HepG2 (cell line): ENCODE data around the gene PPAN. TPM values are rescaled to one million over a fixed set of nuclear protein-coding genes. Genes with fewer than 3 reads are reported as not detected.

ENCODE experiments used
- ATAC-seq: fragments of 200-7000 bp; cut with Tn5 transposase; 3 replicates; pipeline ENCODE4 v1.9.1; 2020; ENCODE audit warnings: mild to moderate bottlenecking, moderate library complexity
- BruUV-seq: library from RNA; stranded (reverse); fragments of 400-500 nt; replicated peaks from 2 replicates; lab custom pipeline; 2021; lab: Mats Ljungman, UMichigan
- CTCF ChIA-PET: fragments of 300-600 bp; formaldehyde crosslinking; extraction: SDS; loops from one replicate; lab custom pipeline; 2021; ENCODE audit warnings: low total read pairs, inconsistent platforms, low intra/inter-chr PET ratio; lab: Yijun Ruan, JAX
- POLR2A ChIA-PET: fragments of 350-600 bp; sonication (Branson Sonifier 250); formaldehyde crosslinking; loops from one replicate; lab custom pipeline; 2020; ENCODE audit warnings: antibody characterized with exemption, inconsistent platforms; lab: Yijun Ruan, JAX
- DNase-seq: peaks from one replicate; pipeline ENCODE4 v3.0.0-alpha.2; 2015; ENCODE audit warnings: low spot score
- FAIRE-seq: peaks from 3 replicates; lab custom pipeline; 2011; peaks lifted over from hg19 to GRCh38; lab: Jason Lieb, UNC
- H2AFZ ChIP-seq: one replicate; pipeline ENCODE4 v1.6.1; 2011; ENCODE audit warnings: low read length, inconsistent platforms
- H3K27ac ChIP-seq: fragments of 300-600 bp; 3 replicates; pipeline ENCODE4 v1.8.0; 2011; ENCODE audit warnings: mixed run types, mild to moderate bottlenecking, mixed read lengths, low read length, inconsistent platforms; ENCODE audit not compliant: insufficient read depth; ENCODE audit errors: extremely low read length
- H3K27me3 ChIP-seq, 2 experiments: fragments of 200-600 bp in 1 of 2; 2 replicates in 1 of 2; 3 replicates in 1 of 2; pipeline versions ENCODE4 v1.6.0 to v1.8.0; 2011; ENCODE audit warnings: low read length in 2 of 2, mild to moderate bottlenecking in 2 of 2, moderate library complexity in 2 of 2, inconsistent platforms in 1 of 2; ENCODE audit not compliant: insufficient read depth in 2 of 2, control insufficient read depth in 1 of 2
- H3K36me3 ChIP-seq, 2 experiments: fragments of 200-600 bp in 1 of 2; replicated peaks in 1 of 2; 2 replicates in 1 of 2; 3 replicates in 1 of 2; pipeline versions ENCODE4 v1.5.1 to v1.8.0; 2011; ENCODE audit warnings: low read length in 2 of 2, inconsistent platforms in 1 of 2; ENCODE audit not compliant: insufficient read depth in 2 of 2, control insufficient read depth in 1 of 2
- H3K4me1 ChIP-seq: 2 replicates; pipeline ENCODE4 v1.5.1; 2012; ENCODE audit warnings: low read length, inconsistent platforms; ENCODE audit not compliant: insufficient read depth
- H3K4me2 ChIP-seq: 2 replicates; pipeline ENCODE4 v1.6.0; 2011; ENCODE audit warnings: low read depth, low read length, inconsistent platforms
- H3K4me3 ChIP-seq, 3 experiments: fragments of 200-600 bp in 1 of 3; sonication (generic), shearing (Covaris generic) in 1 of 3; replicated peaks in 1 of 3; 2 replicates each; pipeline ENCODE4 v1.5.1; 2011 to 2016; ENCODE audit warnings: low read length in 3 of 3, inconsistent platforms in 2 of 3, low read depth in 2 of 3, mild to moderate bottlenecking in 2 of 3, control low read depth in 1 of 3, mixed read lengths in 1 of 3; ENCODE audit not compliant: insufficient read depth in 1 of 3
- H3K79me2 ChIP-seq: one replicate; pipeline ENCODE4 v1.6.1; 2011; ENCODE audit warnings: low read length, inconsistent platforms; ENCODE audit not compliant: insufficient read depth
- H3K9ac ChIP-seq: 2 replicates; pipeline ENCODE4 v1.6.0; 2011; ENCODE audit warnings: mild to moderate bottlenecking, low read depth, low read length, inconsistent platforms; ENCODE audit not compliant: insufficient read depth
- H3K9me3 ChIP-seq: 2 replicates; pipeline ENCODE4 v1.5.1; 2012; ENCODE audit warnings: mild to moderate bottlenecking, low read length
- H4K20me1 ChIP-seq: 2 replicates; pipeline ENCODE4 v1.6.0; 2011; ENCODE audit warnings: inconsistent platforms, mild to moderate bottlenecking, low read length, moderate library complexity; ENCODE audit not compliant: insufficient read depth
- NKX3-1 ChIP-seq: sonication (generic); formaldehyde crosslinking; IDR thresholded peaks from 2 replicates; pipeline ENCODE4 v1.5.0; 2020; ENCODE audit warnings: missing genetic modification reagents
- TOPORS ChIP-seq: sonication (generic); formaldehyde crosslinking; IDR thresholded peaks from 2 replicates; pipeline ENCODE4 v1.8.0; 2023; ENCODE audit warnings: mild to moderate bottlenecking, missing genetic modification reagents
- WGBS: methylation state at CpG from one replicate; pipeline ENCODE4 v1.1.6; 2017; ENCODE audit warnings: low lambda C conversion rate; 5-methylcytosine and 5-hydroxymethylcytosine counted together
- in situ Hi-C: cut with HindIII; loops from 2 replicates; pipeline ENCODE4 v1.10.0; 2017; ENCODE audit warnings: low pct_unique_long_range_greater_than_20kb; ENCODE audit not compliant: extremely low pct_ligation_motif_present
- intact Hi-C: fragments of 100-400 bp; cut with micrococcal nuclease; formaldehyde crosslinking; loops from one replicate; pipeline ENCODE4 v1.10.0; 2022; ENCODE audit not compliant: unreplicated experiment
- polyA plus RNA-seq, 8 experiments: library from polyadenylated mRNA; depleted of rRNA in 3 of 8; stranded (reverse) in 7 of 8; unstranded in 1 of 8; fragments of >200 nt; fragmentation: Illumina TruSeq in 4 of 8; extraction: Trizol in 4 of 8; gene quantifications; 2 replicates each; pipeline versions ENCODE4 v1.2.1 to v1.2.3, GENCODE V29; 2011 to 2016; ENCODE audit warnings: low read depth in 4 of 8, missing spikeins in 1 of 8, mixed read lengths in 1 of 8; ENCODE audit not compliant: insufficient read depth in 1 of 8
- total RNA-seq, 5 experiments: library from RNA; depleted of rRNA; stranded (reverse); fragments of >200 nt; fragmentation: Illumina TruSeq; extraction: Trizol; gene quantifications; 2 replicates each; pipeline ENCODE4 v1.2.3, GENCODE V29; 2016; ENCODE audit warnings: low read depth in 1 of 5
- TF ChIP-seq, protein P1 (sequence below), 2 experiments: sonication (generic) in 1 of 2; formaldehyde crosslinking in 1 of 2; IDR thresholded peaks; 2 replicates each; pipeline versions ENCODE4 v1.6.1 to v1.9.0; 2014 to 2022; ENCODE audit warnings: antibody characterized with exemption in 1 of 2, borderline replicate concordance in 1 of 2, inconsistent platforms in 1 of 2, low read depth in 1 of 2, missing genetic modification reagents in 1 of 2

PPAN gene
- total and polyA plus RNA-seq, 2 of the 13 experiments (the other 11 are each of a cell fraction or from before 2014, with no cell fraction given) = 36.2 to 41.9 TPM

DNA sequence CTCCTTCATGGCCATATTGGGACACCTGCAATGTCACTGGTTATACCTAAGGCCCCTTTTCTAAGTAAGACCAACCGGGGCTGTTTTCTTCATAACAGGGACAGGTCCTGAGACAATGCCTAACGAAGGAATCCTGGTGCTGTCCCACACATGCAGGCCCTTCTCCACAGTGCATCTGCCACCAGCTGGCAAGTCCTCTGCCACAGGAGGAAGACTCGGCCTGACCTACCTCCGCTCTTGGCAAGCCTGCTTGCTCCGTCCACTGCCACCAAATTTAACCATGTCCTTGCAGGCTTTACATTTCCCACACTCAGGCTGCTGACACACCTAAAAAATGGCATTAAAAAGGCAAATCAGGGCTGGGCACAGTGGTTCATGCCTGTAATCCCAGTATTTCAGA lies 45.4 kb downstream of the PPAN start:
- TF ChIP-seq TOPORS (CRISPR knock-in tag) = no peak
- TF ChIP-seq NKX3-1 = no peak
- TF ChIP-seq, protein P1, sequence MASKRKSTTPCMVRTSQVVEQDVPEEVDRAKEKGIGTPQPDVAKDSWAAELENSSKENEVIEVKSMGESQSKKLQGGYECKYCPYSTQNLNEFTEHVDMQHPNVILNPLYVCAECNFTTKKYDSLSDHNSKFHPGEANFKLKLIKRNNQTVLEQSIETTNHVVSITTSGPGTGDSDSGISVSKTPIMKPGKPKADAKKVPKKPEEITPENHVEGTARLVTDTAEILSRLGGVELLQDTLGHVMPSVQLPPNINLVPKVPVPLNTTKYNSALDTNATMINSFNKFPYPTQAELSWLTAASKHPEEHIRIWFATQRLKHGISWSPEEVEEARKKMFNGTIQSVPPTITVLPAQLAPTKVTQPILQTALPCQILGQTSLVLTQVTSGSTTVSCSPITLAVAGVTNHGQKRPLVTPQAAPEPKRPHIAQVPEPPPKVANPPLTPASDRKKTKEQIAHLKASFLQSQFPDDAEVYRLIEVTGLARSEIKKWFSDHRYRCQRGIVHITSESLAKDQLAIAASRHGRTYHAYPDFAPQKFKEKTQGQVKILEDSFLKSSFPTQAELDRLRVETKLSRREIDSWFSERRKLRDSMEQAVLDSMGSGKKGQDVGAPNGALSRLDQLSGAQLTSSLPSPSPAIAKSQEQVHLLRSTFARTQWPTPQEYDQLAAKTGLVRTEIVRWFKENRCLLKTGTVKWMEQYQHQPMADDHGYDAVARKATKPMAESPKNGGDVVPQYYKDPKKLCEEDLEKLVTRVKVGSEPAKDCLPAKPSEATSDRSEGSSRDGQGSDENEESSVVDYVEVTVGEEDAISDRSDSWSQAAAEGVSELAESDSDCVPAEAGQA (IDR thresholded peaks at IDR 0.05; ENCODE audit: low read depth) = no peak
- TF ChIP-seq, protein P1 (CRISPR knock-in tag; IDR thresholded peaks at IDR 0.05; ENCODE audit: borderline replicate concordance) = no peak
- H3K4me1 ChIP-seq = no peaks in the 10 kb centered on the region
- in situ Hi-C loops (no loop called here), intact Hi-C loops (no loop called here)
- H2AFZ ChIP-seq = no peak overlapping the region
- no peak for ATAC-seq
- no peak overlapping the region for H3K27ac ChIP-seq
- no peak for DNase-seq
- WGBS = 98% methylated on average over 5 of the region's 5 CpGs
- H3K27me3 ChIP-seq = no peaks in the 10 kb centered on the region
- POLR2A ChIA-PET = no interaction called here
- CTCF ChIA-PET = no interaction called here
- H3K4me2 ChIP-seq = no peak overlapping the region
- H3K4me3 ChIP-seq = no peak overlapping the region
- H3K9me3 ChIP-seq = no peaks in the 10 kb centered on the region
- no peaks in the 10 kb centered on the region for H4K20me1 ChIP-seq
- H3K36me3 ChIP-seq = peaks cover 40 to 76% of the 10 kb centered on the region in 2 experiments
- FAIRE-seq = no peak
- no peaks in the 10 kb centered on the region for H3K79me2 ChIP-seq
- H3K9ac ChIP-seq = no peak overlapping the region
- BruUV-seq = no TSS peak
